ENCODE results near the gene TMOD4.

The TMOD4 gene

DNA sequence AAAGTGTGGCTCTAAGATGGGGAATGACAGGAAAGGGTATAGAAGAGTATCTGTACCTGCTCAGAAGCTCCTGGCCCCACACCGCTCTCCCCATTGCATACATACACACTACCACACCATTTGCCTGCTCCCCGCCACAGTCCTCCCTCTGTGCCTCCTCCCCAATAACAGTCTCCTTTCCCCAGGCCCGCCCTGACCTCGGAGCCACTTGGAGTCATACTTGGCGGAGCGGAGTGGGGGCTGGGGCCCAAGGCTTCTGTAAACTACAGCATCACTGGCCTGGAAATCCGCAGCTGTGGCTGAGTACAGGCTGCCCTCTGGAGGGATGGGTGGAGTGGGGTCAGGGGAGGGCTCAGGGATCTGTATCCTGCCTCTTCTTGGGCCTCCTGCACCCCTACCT lies 38.0 kb downstream of the TMOD4 start:
- DNase-seq = no peak

DNA sequence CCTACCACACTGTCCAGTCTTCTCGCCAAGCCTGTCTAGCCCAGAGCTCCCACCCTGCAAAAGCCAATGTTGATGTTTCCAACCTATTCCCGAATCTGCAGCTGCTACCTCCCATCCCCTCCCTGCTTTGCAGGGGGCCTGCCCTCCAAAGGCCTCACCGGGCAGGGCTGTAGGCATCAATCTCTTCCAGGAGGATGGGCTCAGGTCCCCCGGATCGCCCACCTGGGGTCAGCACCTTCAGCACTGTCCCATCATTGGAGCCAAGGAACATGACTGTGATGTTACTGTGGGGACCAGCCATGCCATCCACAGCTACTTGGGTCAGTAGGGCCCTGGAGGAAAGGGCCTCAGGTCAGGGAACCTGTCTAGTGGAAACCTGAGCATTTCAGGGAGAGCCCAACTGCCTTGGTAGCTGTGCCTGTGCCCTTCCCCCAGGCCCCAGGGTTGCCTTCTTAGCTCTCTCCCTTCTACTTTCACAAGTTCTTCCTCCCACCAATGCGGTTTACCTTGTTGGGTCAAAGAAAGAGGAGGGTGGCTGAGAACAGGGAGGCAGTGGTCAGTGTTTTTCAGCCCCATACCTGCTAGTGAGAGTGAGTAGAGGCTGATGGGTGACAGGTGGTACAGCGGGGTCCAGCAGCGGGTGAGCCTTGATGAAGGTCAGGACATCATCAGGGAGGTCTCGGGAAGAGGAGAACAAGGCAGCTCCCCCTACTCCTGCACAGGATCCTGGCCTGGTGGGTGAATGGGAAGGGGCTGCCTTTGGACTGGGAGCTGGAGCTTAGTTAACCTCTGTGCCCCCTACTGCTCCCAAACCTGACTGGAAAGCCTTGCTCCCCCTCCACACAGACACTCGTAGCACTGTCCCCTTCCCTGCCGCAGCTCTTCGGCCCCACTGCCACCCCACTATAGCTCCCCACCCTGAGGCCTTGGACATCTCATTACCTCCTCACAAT lies 40.1 kb downstream of the TMOD4 start:
- no peak for DNase-seq

DNA sequence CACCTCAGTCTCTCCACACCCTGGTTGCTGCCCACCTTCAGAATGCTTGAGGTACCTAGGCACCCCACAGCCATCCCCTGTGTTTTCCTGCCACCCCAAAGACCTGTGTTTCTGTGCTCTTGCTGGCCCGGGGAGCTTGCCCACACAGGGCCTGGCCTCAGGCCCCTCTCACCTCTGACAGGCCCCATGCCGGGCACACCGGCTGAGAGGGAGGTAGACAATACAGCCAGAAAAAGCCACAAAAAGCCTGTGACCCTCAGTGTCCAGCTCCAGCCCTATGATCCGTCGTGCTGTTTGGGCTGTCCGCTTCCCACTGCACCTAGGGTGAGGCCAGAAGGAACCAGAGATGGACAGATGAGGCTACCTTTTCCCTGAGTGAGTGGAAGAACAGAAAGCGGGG lies 40.8 kb downstream of the TMOD4 start:
- DNase-seq = no peak

DNA sequence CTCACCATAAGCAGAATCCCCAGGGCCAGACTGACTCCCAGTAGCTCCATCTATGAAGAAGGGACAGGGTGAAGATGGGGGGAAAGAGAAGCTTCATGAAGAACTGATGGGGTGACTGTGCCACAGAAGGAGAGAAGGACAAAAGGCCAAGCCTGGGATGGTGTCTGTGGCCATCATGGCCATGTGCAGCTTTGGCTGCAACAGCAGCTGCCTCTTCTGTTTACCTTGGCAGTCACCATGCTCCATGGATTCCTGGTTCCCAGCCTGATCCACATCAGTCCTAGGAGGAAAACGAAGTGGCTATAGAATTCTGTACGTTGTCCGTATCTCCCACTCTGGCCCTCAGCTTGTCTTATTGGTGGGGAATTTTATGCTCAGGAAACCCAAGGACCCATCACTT lies 41.4 kb downstream of the TMOD4 start:
- DNase-seq = no peak

DNA sequence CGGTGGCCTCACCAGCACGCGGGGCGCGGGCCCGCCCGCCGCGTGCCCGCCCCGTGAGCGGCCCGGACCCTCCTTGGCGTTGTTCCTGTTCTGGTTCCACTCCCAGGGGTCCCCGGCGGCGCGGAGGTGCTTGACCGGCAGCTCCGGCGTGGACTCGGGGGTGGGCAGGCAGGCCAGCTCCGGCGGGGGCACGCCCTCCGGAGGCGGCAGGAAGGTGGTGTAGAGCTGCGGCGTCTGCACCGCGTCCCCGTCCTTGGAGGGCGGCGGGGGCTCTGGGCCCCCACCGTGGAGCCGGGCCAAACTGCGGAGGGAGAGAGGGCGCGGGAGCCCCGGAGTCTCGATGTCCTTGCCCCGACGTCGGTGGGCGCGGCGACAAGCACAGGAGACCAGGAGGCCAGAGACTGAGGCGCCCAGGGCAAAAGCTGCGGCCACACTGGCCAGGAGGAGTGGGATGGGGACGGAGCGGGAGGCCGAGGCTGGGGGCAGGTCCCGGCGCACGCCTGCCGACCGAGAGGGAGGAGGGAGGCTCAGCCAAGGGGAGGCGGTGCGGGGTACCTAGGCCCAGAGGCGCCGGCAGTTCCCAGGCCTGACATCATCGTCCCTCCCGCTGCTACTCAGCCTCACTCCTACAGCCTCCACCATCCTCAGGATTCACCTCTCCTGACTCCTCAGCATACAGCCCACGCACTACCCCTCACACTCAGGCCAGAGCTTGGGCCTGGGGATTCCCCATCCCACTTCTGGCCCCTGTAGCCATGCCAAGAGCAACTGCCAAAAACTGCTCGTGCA lies 42.6 kb downstream of the TMOD4 start:
- no peak for DNase-seq

DNA sequence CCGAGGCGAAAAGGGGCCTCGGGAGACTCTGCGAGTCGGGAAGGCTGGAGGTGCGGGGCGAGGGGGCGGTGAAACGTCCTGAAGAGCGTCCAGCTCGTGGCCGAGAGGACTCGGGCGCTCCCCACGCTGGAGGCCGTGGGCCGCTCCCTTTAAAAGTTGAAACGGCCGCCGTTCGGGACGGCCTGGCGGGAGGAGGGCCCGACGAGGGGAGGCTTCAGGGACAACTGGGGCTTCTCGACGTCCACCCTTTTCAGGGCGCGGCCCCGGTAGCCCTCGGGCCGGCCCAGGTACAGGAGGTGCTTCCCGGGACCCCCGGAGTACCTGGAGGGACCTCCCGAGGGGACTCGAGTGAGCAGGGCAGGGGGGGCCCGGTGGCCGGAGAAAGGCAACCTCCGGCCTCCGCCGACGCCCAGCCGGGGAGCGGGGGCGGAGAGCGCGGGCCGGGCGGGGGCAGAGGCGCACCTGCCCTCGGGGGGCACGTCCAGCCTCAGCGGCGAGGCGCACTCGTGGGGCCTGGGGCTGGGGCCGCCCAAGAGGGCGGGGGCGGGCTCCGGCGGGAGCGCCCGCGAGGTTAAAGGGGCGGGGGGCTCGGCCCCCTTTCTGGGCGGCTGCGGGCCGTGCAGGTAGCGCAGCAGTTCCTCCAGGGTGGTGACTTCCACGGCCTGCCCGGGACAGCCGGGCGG lies 43.3 kb downstream of the TMOD4 start:
- DNase-seq = no peak

DNA sequence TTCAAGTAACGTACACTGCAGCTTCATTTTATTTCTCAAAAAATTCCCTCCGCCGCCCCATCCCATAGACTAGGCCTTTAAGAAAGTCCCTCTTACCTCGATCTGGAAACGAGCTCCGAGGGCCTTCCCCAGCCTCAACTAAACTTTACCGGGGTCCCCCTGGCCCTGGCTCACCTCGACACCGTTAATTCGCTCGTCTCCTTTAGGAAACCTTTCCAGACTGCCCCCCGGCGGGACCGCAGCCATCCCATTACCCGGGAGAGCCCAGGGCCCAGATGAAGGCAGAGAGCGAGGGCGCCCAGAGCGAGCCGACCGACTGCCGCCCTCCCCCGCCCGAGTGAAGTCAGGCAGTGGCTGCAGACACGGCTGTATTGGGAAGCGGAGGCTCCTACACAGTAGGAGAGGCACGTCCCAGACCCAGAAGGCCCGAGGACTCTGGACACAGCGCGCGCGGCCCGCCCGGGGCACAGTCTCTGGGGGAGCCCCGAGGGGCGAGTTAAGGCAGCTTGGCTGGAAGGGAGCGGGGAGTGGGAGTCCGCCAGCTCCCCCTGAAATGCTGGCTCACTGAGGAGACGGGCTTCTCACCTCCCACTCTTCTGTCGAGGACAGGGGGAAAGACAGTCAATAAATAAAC lies 44.0 kb downstream of the TMOD4 start:
- no peak for DNase-seq

DNA sequence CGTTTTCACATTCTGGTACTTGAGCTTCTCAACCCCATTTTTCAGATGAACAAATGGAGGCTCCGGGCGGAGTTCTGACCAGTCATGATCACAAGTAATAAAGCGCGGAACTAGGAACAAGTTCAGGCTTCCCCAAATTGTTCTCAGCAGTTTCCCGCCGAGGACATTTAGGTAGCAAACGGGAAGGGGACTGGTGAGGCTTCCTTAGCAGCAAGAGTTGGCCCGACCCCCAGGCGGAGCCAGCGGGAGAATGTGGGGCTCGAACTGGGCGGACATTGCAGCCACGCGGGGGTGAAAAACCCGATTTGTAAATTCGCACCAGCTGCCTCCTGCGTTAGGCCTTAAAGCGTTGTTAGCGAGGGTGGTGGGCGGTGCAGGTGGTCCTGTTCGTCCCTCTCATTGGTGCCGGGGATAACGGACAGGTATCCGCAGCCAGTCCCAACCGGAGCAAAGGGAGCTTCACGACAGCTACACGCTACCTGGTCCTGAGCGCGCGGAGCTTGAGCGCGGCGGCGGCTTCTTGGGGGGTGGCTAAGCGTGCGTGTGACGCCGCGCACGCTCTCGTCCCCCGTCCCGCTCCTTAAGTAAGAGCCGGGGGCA lies 44.7 kb downstream of the TMOD4 start:
- no peak for DNase-seq

DNA sequence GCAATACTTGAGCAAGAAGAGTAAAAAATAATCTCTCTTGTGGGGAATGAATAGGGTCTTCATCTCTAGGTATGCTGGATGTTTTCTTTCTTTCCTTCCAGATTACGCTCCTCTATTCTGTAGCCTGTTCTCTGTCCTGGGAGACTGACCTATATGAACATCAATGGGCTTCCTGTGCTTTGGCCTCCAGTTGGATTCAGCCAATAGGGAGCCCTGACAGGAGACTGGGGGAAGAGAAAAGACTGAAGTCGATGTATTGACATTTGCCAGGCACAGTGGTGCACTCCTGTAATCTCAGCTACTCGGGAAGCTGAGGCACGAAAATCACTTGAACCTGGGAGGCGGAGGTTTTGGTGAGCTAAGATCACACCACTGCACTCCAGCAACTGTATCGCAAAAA lies 47.0 kb downstream of the TMOD4 start:
- DNase-seq = no peak

DNA sequence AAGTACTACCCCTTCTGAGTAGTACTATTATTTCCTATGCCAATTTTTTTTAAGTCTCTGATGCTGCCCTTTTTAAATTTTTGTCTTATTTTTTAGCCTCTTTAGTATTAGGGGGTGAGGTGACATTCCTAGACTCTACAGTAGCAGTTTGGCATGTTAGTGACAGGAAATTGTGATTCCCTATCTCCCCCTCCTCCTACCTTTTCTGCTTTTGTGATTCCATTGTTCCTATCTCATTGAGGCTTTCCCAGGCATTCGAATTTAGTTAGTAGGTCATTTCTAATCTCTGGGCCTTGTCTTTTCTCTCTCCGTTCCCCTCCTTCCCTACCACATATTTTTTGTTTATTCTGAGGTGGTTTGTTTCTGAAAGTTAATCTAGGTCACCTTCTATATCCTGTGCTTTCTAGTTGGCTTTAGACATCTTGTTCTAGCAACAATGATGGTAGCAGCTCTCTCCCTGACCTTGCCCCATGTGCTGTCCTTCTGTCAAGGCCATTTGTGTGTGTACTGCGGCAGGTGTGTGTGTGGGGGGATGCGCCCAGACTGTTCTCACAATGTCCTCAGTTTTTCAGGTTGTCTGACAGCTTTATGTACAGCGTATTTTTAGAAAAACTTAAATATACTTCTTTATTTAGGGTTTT lies 50.9 kb downstream of the TMOD4 start:
- DNase-seq = no peak
